D721Med (cell line): ENCODE data around the gene TCL1A.

Experiments used
- DNase-seq: peaks from one replicate; pipeline ENCODE4 v3.0.0; 2011; ENCODE audit warnings: low spot score; ENCODE audit not compliant: insufficient read length
- FAIRE-seq: peaks from 2 replicates; lab custom pipeline; 2011; peaks lifted over from hg19 to GRCh38; lab: Jason Lieb, UNC
- CTCF ChIP-seq: IDR thresholded peaks from 2 replicates; pipeline ENCODE4 v1.5.1; 2012; ENCODE audit warnings: mild to moderate bottlenecking, control low read depth; ENCODE audit not compliant: insufficient read depth; ENCODE audit errors: missing control alignments

Gene TCL1A

GRCh38 chr14:95690815-95691214 is 23.1 kb downstream of the TCL1A start:
- no peak for FAIRE-seq
- DNase-seq = no peak
- no peak for TF ChIP-seq CTCF

- no peak for FAIRE-seq
- no peak for TF ChIP-seq CTCF
These were observed 24.5 kb downstream of the TCL1A start for GRCh38 chr14:95689441-95689840.

GRCh38 chr14:95686935-95687334 is 27.0 kb downstream of the TCL1A start:
- no peak for TF ChIP-seq CTCF
- DNase-seq = no peak
- FAIRE-seq = no peak

More at GRCh38 chr14:95689441-95689840, 24.5 kb downstream of the TCL1A start:
- no peak for DNase-seq

GRCh38 chr14:95685978-95686922 is 27.7 kb downstream of the TCL1A start, which contains the start of gene TCL1B:
TSS of gene TCL1B (plus strand) at chr14:95686426. CDS start at chr14:95686468, 42 bp downstream.
- TF ChIP-seq CTCF = no peak
- FAIRE-seq (no peak), DNase-seq (no peak)

GRCh38 chr14:95683793-95684192 is 30.1 kb downstream of the TCL1A start:
- DNase-seq (no peak), FAIRE-seq (no peak)
- TF ChIP-seq CTCF = peak; percentile 29

- TF ChIP-seq CTCF = no peak
- DNase-seq = no peak
- FAIRE-seq = no peak
These were observed 32.8 kb downstream of the TCL1A start for GRCh38 chr14:95681153-95681552.
